Endodermal cell (in vitro differentiated cells): ENCODE measurements around the gene LPGAT1. TPM values are rescaled to one million over a fixed set of nuclear protein-coding genes. Genes with fewer than 3 reads are reported as not detected.

Experiments
- total RNA-seq, 2 donors: library from RNA; stranded (reverse); fragmentation: NEBNext Ultra II Directional in 1 of 2; extraction: Animal tissue kit (Norgen Biotek cat#: 25700) in 1 of 2; gene quantifications; 2 replicates in 1 of 2; 3 replicates in 1 of 2; pipeline ENCODE4 v1.2.1, GENCODE V29; 2021

LPGAT1 gene
- total RNA-seq, 2 donors from 2014 or later, result 57.0 to 66.9 TPM

Other genes starting within 250 kb of the LPGAT1 start
- gene NEK2, start 155.1 kb downstream of the LPGAT1 start, total RNA-seq, result 100 to 1,000 TPM in 1 of 2 donors, 10 to 100 TPM in 1; 42.3 to 101 TPM
- gene INTS7, start 204.8 kb upstream of the LPGAT1 start, total RNA-seq, result 10 to 100 TPM; 27.6 to 32.8 TPM
- 10 to 100 TPM; 45.5 to 73.8 TPM for gene DTL, start 205.0 kb upstream of the LPGAT1 start, total RNA-seq